Endometrium (tissue), 2 donors: ENCODE results near the gene THADA.

Experiments used
- FAIRE-seq: peaks from 2 replicates; lab custom pipeline; 2012; peaks lifted over from hg19 to GRCh38; lab: Jason Lieb, UNC
- donor health status: control.
- donor health status: control.

Gene THADA

DNA sequence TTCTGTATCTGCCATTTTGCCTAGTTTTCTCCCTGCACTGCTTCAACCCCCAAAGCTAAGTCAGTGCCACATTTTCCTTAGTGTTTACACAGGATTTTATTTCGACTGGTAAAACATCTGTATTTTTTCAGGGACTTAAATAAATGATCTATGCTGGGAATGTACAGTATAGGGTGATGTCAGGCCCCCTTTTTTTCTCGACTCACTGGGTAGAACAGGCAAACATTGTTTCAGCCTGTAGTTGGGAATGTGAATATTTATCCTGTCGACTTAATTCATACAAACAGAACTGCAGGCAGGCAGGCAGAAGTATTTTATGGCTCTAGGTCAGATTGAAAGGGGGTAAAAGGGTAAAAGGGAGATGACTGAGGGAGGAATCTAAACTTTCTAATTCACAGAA lies 245.9 kb downstream of the THADA start:
- no peak for FAIRE-seq

- FAIRE-seq = peak; percentile 88
These were observed 246.8 kb downstream of the THADA start for GRCh38 chr2:43348908-43349661.

DNA sequence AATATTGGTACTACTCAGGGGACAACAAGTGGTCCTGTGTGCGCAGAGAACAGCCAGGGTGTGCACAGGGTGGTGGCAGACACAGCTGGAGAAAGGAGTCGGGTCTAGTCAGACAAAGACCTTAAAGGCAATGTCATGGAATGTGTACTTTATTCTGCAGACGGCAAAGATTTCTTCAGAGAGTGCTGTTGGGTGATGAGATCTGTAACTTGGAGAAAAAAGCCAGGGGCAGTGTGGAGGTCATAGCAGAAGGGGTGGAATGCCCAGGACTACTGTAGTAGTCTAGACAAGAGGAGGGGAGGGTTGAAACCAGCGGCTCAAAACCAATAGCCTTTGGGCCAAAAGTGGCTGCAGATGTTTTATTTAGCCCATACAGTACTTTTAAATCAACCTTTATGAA lies 248.1 kb downstream of the THADA start:
- FAIRE-seq = no peak

DNA sequence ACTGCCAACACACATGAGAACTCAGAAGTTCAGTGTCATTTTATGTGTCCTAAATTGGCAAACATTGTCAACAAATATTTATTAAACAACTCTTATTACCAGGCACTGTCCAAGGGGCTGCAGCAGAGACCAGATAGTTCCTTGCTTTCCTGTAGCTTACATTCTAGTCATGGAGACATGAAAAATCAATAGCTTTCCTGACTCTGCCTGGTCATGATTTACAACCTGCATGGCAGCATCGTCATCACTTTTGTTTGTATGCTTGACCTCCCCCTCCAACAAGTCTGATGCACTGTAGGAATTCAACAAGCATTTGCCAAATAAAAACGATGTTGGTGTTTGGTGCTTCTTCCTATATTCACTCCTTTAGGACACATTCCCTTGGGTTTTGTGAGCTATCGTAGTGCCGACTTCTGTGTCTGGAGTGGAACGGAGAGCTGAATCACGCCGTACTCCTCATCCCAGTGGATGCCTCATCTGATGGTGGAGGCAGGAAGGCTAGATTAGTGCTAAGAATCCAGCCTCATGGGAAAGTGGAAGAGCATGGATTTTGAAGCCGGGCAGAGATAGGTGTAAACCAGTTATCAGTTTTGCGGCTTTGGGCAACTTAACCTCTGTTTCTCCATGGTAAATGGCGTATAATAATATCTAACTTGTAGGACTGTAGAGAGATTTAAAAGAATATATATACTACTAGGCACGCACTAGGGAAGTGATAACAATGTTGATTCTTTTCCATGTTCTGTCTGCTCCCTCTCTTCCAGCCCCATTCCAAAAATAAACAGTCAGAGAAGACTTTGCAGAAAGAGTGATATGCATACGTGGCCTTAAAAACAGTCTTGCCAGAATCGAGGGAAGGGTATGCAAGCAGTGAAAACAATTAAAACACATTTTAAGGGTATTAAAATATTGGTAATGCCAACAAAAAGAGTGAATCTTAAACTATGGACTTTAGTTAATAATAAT lies 249.0 kb downstream of the THADA start:
- FAIRE-seq = no peak

DNA sequence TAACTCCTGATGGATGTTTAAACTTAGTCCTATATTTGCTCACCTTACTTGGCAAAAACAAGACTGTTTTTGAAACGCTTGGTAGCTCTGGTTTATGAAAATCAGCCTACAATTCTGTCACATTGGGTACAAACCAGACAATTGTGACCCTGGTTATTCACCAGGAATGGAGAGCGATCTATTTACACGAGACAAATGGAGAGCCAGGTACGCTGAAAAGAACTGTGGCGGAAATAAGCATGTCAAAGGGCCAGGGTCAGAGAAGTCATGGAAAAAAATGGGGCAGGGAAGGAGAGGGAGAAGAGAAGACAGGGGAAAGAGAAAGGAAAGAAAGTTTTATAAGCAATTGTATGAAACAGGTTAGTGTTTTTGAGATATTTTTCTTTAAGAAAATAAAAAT lies 250.0 kb downstream of the THADA start:
- no peak for FAIRE-seq

GRCh38 chr2:43345391-43345813 lies 250.4 kb downstream of the THADA start:
- FAIRE-seq = no peak

DNA sequence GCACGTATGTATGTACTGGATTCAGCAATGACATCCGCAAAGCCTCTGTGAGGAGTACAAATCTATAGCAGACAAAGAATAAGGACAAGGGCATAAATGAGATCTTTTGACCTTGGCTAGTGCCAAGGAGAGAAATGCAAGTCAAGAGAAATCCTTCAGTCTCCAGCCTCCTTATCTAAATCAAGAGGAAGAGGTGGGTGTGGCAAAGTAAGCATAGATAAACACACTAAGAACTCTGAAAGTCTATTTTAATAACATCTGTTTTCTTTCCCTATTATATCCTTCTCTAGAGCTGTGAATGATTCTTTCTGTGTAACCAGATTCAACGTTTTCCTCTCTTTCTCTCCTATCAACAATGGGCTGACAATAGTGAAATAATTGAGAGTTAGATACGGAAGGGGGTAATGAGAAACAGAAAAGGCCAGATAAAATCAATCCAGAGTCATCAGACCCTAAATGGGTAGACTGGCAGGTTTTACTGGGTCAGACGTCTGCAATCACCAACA lies 250.9 kb downstream of the THADA start:
- FAIRE-seq = no peak

DNA sequence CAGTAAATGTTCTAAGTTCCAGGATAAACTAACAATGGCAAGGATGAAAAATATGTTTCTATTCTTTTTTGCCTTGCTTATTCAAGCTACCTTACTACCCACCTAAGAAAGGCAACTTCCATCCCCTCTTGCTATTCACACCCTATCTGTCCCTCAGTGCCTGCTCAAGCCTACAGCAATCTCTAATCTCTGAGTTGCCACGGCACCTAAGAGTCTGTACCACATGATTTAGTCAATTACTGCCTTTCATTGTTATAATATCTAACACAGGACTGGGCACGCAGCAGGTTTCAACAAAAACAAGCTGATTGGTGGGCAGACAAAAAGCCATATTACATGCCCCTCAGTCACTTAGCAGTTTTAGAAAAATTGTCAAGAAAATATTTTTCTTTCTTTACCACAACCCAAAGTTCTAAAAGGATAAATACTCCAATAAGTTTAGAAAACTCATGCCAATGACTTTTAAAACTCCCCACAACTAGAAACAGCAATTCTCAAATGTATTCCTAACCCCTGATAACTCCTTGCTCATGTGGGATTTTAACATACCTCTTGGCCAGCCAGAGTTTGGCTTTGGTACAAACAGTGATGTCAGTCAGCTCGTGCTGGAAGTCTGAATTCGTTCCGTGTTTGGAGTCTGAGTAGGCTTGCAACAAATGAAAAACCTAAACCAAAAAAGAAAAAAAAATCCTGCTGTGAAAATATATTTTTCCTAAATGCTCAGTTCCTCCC lies 252.1 kb downstream of the THADA start:
- FAIRE-seq = no peak

DNA sequence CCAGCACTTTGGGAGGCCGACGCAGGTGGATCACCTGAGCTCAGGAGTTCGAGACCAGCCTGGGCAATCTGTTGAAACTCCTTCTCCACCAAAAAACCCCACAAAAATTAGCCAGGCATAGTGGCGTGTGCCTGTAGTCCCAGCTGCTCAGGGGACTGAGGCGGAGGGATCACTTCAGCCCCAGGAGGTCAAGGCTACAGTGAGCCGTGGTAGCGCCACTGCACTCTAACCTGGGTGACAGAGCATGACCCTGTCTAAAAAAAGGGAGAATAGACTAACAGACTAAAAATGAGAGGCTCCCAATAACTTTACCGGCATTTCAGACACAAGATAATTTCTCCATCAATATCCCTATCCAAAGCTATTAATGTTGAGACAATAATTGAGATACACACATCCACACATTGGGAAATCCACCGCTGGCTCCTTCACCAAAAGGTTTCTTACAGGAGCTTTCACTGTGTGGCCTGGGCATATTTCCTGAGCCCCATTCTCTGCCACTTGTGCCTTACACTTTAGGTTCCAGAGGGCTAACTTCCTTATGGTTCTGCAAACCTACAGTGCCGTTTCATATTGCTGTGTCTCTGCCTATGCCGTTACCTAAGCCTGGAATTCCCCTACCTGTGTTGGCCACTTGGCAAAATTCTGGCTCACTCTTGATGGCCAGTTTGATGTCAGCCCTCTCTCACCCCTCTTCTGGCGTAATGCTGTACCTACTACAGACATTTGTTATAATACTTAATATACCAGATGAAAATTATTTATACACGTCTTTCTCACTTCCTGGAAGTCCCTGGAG lies 253.7 kb downstream of the THADA start:
- FAIRE-seq = no peak

DNA sequence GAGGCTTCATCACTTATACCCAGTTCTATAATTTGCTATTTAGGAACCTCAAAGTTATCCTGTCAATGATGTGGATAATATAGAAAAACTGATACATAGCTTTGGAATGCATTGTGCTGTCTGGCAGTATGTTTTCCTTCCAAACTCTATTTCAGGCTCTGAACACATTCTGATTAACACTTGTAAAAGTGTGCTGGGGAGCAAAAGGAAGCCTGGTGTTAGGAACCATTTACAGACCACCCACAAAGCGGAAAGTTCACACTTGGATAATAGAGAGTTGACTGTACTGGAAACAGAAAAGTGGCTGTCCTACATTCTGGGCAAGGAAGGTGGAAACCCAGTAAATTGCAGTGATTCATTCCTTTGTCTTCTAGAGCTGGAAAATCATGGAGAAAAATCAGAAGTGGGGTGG lies 254.9 kb downstream of the THADA start:
- no peak for FAIRE-seq

DNA sequence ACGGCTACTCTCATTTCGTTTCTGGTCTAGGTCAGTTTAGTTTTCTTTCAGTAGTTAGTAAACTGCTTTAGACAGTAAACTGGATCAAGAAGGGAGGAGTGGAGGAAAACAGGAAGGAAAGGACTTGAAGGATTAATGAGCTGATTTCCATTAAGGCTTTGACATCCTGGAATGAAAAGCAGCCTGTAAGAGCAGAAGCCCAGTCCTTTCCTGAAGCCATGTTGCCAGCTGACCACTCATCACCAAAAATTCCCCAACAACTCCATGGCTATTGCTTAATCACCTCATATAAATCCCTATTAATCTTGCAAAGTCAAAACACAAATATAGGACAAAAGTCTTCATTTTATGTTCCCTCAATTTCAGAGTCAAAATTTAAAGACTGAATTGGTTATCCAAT lies 255.8 kb downstream of the THADA start:
- no peak for FAIRE-seq

DNA sequence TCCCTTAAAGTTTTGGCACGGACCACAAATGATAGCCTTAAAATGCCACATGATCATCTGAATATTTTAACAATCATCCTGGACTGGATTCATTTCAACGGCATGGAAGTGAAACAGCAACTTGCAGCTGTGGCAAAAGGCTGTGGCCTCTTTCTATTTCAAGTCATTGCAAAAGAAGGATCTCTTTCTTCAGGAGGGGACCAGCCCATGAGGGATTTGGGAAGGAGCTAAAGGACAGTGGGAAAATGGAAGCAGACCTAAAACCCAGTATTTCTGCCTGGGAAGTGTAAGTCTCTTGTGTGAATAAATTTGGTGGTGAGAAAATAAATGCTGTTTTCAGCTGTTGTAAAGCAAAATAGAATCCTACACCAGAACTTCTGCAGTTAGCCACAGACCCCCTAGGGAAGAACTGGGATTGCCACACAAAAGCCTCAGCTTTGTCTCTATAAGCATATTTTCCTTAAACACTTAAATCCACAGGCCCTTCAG lies 262.1 kb downstream of the THADA start:
- no peak for FAIRE-seq

- FAIRE-seq = peak; percentile 31
These were observed 262.7 kb downstream of the THADA start for GRCh38 chr2:43333101-43333655.

- FAIRE-seq = no peak
These were observed 263.2 kb downstream of the THADA start for GRCh38 chr2:43332653-43333052.

DNA sequence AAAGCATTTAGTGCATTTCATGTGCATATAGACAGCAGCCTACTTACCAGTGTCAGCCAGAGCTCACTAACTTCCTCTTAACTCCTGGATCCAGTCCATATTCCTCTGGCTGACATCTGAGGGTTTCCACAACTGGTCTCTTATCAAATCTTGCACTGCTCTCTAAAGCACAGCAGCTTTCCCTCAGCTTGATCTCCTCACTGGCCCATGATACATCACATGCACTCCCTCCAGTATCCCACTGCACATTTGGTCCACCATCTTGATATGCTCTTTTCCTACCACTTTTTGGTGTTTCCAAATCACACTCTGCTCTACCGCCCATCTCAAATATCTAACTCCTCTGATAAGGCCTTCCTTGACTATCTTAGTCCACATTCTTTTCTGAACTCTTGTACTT lies 264.4 kb downstream of the THADA start:
- FAIRE-seq = no peak

DNA sequence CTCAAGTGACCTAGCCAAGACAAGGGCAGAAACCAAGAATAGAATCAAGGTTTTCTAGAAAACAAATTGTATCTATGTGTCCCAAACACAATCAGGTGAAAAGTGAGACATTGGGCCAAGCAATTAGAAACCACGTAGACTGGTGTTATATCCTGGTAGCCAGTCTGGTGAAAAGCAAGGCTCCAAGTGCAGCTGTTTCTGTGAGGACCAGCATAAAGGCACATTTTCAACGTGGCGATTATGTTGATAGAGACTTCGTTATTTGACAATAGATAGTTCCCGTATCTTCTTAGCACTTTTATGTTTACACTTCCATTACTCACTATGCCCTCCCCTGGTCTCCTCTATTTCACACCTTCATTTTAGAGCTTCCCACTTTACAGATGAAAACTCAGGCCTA lies 266.2 kb downstream of the THADA start:
- no peak for FAIRE-seq

DNA sequence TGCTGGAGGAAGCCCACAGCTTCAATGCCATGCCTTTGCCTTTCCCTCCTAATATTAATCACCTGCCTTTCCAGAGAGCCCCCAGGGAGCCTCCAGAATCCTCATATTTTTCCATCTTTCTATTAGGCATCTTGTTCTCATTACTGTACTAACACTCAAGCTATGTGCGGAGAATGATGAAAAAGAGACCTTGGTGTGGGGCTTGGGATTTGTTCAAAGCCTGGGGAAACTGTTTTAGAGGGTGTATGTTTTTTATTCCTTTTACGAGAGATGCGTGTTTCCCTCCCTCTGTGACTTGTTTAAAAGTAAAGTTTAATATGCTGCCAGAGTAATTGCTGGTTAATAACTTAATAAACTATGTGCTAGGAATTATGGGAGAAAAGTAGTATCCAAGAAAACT lies 267.0 kb downstream of the THADA start:
- FAIRE-seq = peak; percentile 95

- FAIRE-seq = no peak
These were observed 267.7 kb downstream of the THADA start for GRCh38 chr2:43328133-43328532.

DNA sequence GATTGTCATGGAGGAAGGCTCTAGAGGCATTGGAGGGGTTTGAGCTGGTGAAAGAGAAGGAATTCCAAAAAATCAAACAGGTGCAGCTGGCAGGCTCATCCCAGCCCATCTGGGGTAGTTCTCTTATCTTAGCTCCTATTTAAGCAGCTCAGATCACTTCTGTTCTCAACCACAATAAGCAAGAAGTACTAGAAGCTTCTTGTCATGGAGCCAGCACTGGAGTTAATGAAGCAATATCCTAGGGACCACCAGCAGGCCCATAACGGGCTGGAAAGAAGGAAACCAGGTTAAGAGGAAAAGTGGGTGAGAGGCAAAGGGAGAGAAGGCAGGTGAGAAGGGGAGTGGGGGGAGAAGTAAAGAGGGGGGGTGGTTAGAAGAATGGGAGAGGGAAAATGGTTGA lies 268.7 kb downstream of the THADA start:
- FAIRE-seq = no peak

- FAIRE-seq = no peak
These were observed 269.6 kb downstream of the THADA start for GRCh38 chr2:43326101-43326825.
